GM23338 (cell line): ENCODE measurements around the gene STIM2.

Experiments used
- CREB1 ChIP-seq: fragments of 250-450 bp; sonication (Bioruptor Pico); IDR thresholded peaks from 2 replicates; pipeline ENCODE4 v1.5.0; 2020; ENCODE audit warnings: low read depth, mild to moderate bottlenecking, moderate library complexity
- CTCF ChIP-seq, 2 experiments: fragments of 200-600 bp in 1 of 2; sonication (generic) in 1 of 2; conservative IDR thresholded peaks; 2 replicates each; pipeline versions ENCODE4 v1.5.1 to v1.6.1; 2016 to 2017; ENCODE audit warnings: antibody characterized with exemption in 2 of 2, low read depth in 2 of 2, mild to moderate bottlenecking in 2 of 2, moderate library complexity in 1 of 2
- EZH2 ChIP-seq: fragments of 200-600 bp; sonication (generic); IDR thresholded peaks from one replicate; pipeline ENCODE4 v1.8.0; 2017; ENCODE audit warnings: antibody characterized with exemption, mild to moderate bottlenecking, low read depth; ENCODE audit not compliant: unreplicated experiment
- JUNB ChIP-seq: IDR thresholded peaks from one replicate; pipeline ENCODE4 v1.6.1; 2016; ENCODE audit warnings: antibody characterized with exemption; ENCODE audit not compliant: unreplicated experiment
- POLR2AphosphoS5 ChIP-seq: IDR thresholded peaks from 2 replicates; pipeline ENCODE4 v1.6.1; 2016; ENCODE audit warnings: antibody characterized with exemption, low read depth

DNA sequence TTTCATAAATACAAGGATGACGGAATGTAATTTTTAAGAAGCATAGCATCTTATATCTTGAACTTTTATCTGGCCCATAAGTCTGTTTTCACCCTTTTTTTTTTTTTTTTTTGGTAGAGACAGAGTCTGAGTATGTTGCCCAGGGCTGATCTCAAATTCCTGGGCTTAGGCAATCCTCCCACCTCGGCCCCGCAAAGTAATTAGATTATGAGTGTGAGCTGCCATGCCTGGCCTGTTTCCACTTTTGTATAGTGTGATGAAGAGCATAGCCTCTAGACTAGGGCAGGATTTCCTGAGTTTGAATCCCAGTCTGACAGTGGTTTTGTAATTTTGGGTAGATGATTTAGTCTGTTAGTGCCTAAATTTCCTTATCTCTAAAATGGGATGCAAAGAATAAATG lies 11.0 kb downstream of the STIM2 start:
- TF ChIP-seq CTCF (conservative IDR thresholded peaks at IDR 0.05; ENCODE audit: low read depth in 2 of 2) (no peak), EZH2 (no peak), POLR2AphosphoS5 (no peak), CREB1 (no peak), JUNB (no peak)
